HG03432 (cell line): Measurements from ENCODE around the gene SRSF3.
"Not testable (repeated sequence)": the region's sequence is repeated elsewhere in the genome, so short reads cannot be mapped to it uniquely, and the experiment has no call there.

Experiments
- ATAC-seq: cut with Tn5 transposase; IDR thresholded peaks from one replicate; pipeline ENCODE4 v1.9.1; 2021; ENCODE audit warnings: mild to moderate bottlenecking, moderate library complexity; ENCODE audit not compliant: unreplicated experiment

The SRSF3 gene

GRCh38 chr6:36642913-36643817 is 49.0 kb downstream of the SRSF3 start:
- no peak for ATAC-seq

- ATAC-seq, result no peak
Measured at GRCh38 chr6:36643977-36644376, 49.8 kb downstream of the SRSF3 start.

DNA sequence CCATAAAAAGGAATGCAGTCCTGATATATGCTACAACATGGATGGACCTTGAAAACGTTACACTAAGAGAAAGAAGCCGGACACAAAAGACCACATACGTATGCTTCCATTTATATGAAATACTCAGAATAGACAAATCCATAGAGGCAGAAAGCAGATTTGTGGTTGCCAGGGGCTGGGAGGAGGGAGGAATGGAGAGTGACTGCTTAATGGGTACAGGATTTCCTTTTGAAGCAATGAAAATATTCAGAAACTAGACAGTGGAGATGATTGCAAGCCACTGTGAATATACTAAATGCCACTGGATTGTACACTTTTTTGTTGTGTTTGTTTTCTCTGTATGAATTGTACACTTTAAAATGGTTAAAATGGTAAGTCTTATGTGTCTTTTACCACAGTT is 54.9 kb downstream of the SRSF3 start:
- ATAC-seq, result no peak

- no peak for ATAC-seq
Measured at GRCh38 chr6:36649701-36650484, 55.7 kb downstream of the SRSF3 start.

GRCh38 chr6:36650848-36651478 is 56.8 kb downstream of the SRSF3 start:
- peak; percentile 71 for ATAC-seq

- ATAC-seq, result no peak
Measured at GRCh38 chr6:36651659-36652379, 57.7 kb downstream of the SRSF3 start.

GRCh38 chr6:36654469-36654868 is 60.3 kb downstream of the SRSF3 start:
- not testable (repeated sequence) for ATAC-seq
